Loucy (cell line): ENCODE results near the gene RPL26.

ENCODE experiments used
- H2AFZ ChIP-seq: fragments of 200-600 bp; sonication (generic); 2 replicates; pipeline ENCODE4 v1.6.0; 2016; ENCODE audit warnings: antibody characterized with exemption, mild to moderate bottlenecking, low read length, moderate library complexity
- H3F3A ChIP-seq: fragments of 200-600 bp; 2 replicates; pipeline ENCODE4 v1.6.0; 2016; ENCODE audit warnings: antibody characterized with exemption, low read depth, mild to moderate bottlenecking
- H3K27me3 ChIP-seq: fragments of 200-600 bp; sonication (generic); 2 replicates; pipeline ENCODE4 v1.6.1; 2014; ENCODE audit warnings: low read length, mild to moderate bottlenecking; ENCODE audit not compliant: insufficient read depth, poor library complexity, severe bottlenecking
- H3K36me3 ChIP-seq: fragments of 200-600 bp; sonication (generic); 2 replicates; pipeline ENCODE4 v1.6.1; 2016; ENCODE audit warnings: low read length; ENCODE audit not compliant: insufficient read depth
- H3K4me1 ChIP-seq: fragments of 200-600 bp; sonication (generic); 2 replicates; pipeline ENCODE4 v1.5.1; 2014; ENCODE audit warnings: low read length, mild to moderate bottlenecking; ENCODE audit not compliant: insufficient read depth, poor library complexity, severe bottlenecking
- H3K4me2 ChIP-seq: fragments of 200-600 bp; sonication (generic); 2 replicates; pipeline ENCODE4 v1.6.0; 2014; ENCODE audit warnings: antibody characterized with exemption, low read length, low read depth, mild to moderate bottlenecking; ENCODE audit not compliant: poor library complexity, severe bottlenecking
- H3K4me3 ChIP-seq: fragments of 200-600 bp; sonication (generic); 2 replicates; pipeline ENCODE4 v1.5.1; 2014; ENCODE audit warnings: low read length, mild to moderate bottlenecking, mixed read lengths; ENCODE audit not compliant: poor library complexity, severe bottlenecking
- H3K79me2 ChIP-seq: fragments of 200-600 bp; sonication (generic); 2 replicates; pipeline ENCODE4 v1.6.1; 2014; ENCODE audit warnings: low read length; ENCODE audit not compliant: insufficient read depth
- H3K9ac ChIP-seq: fragments of 200-600 bp; sonication (generic); 2 replicates; pipeline ENCODE4 v1.6.0; 2014; ENCODE audit warnings: mild to moderate bottlenecking, low read depth, low read length, moderate library complexity; ENCODE audit not compliant: poor library complexity, severe bottlenecking
- H3K9me2 ChIP-seq: fragments of 200-600 bp; sonication (generic); replicated peaks from 2 replicates; pipeline ENCODE4 v1.6.1; 2016; ENCODE audit warnings: low read depth, low read length, mixed read lengths
- H3K9me3 ChIP-seq: fragments of 200-600 bp; sonication (generic); 2 replicates; pipeline ENCODE4 v1.6.1; 2014; ENCODE audit warnings: mild to moderate bottlenecking, antibody characterized with exemption, low read length, low read depth; ENCODE audit not compliant: insufficient read depth
- H4K20me1 ChIP-seq: fragments of 200-600 bp; sonication (generic); 2 replicates; pipeline ENCODE4 v1.6.0; 2014; ENCODE audit warnings: antibody characterized with exemption, low read length, mild to moderate bottlenecking; ENCODE audit not compliant: insufficient read depth, poor library complexity, severe bottlenecking
- CTCF ChIP-seq: fragments of 200-600 bp; sonication (generic); conservative IDR thresholded peaks from 2 replicates; pipeline ENCODE4 v1.5.1; 2014; ENCODE audit warnings: mild to moderate bottlenecking, antibody characterized with exemption, low read length
- EZH2phosphoT487 ChIP-seq: fragments of 200-600 bp; IDR thresholded peaks from 2 replicates; pipeline ENCODE4 v1.6.1; 2018; ENCODE audit warnings: antibody characterized with exemption, mild to moderate bottlenecking, moderate library complexity, borderline replicate concordance

The RPL26 gene

GRCh38 chr17:8338753-8339140, 44.2 kb downstream of the RPL26 start:
- H3K4me3 ChIP-seq: no peak overlapping the region
- H4K20me1 ChIP-seq: no peaks in the 10 kb centered on the region
- no peak overlapping the region for H2AFZ ChIP-seq
- H3K9me2 ChIP-seq: no peaks in the 10 kb centered on the region
- no peaks in the 10 kb centered on the region for H3K9me3 ChIP-seq
- no peaks in the 10 kb centered on the region for H3K36me3 ChIP-seq
- H3F3A ChIP-seq: no peaks in the 10 kb centered on the region
- no peaks in the 10 kb centered on the region for H3K27me3 ChIP-seq
- H3K9ac ChIP-seq: no peak overlapping the region
- no peaks in the 10 kb centered on the region for H3K79me2 ChIP-seq
- H3K4me2 ChIP-seq: no peak overlapping the region
- H3K4me1 ChIP-seq: no peaks in the 10 kb centered on the region
- TF ChIP-seq CTCF: no peak
- no peak for TF ChIP-seq EZH2phosphoT487

GRCh38 chr17:8337802-8338752, 44.9 kb downstream of the RPL26 start:
- Histone ChIP-seq H3K9me3 (no peaks in the 10 kb centered on the region), H4K20me1 (no peaks in the 10 kb centered on the region), H3F3A (no peaks in the 10 kb centered on the region), H3K4me3 (no peak overlapping the region), H3K4me1 (no peaks in the 10 kb centered on the region), H3K27me3 (no peaks in the 10 kb centered on the region), H3K4me2 (no peak overlapping the region), H3K9ac (no peak overlapping the region), H3K9me2 (no peaks in the 10 kb centered on the region), H3K36me3 (no peaks in the 10 kb centered on the region), H2AFZ (no peak overlapping the region), H3K79me2 (no peaks in the 10 kb centered on the region)
- TF ChIP-seq EZH2phosphoT487: no peak
- no peak for TF ChIP-seq CTCF

GRCh38 chr17:8333281-8333680, 49.7 kb downstream of the RPL26 start:
- no peaks in the 10 kb centered on the region for H3K27me3 ChIP-seq
- H3K9me3 ChIP-seq: no peaks in the 10 kb centered on the region
- no peak overlapping the region for H3K4me2 ChIP-seq
- no peaks in the 10 kb centered on the region for H4K20me1 ChIP-seq
- no peak overlapping the region for H2AFZ ChIP-seq
- H3K4me1 ChIP-seq: no peaks in the 10 kb centered on the region
- no peak for TF ChIP-seq CTCF
- no peak for TF ChIP-seq EZH2phosphoT487
- no peaks in the 10 kb centered on the region for H3F3A ChIP-seq
- H3K4me3 ChIP-seq: no peak overlapping the region
- no peaks in the 10 kb centered on the region for H3K36me3 ChIP-seq
- no peaks in the 10 kb centered on the region for H3K9me2 ChIP-seq
- no peak overlapping the region for H3K9ac ChIP-seq
- no peaks in the 10 kb centered on the region for H3K79me2 ChIP-seq
